Stimulated activated CD8-positive, alpha-beta memory T cell treated with anti-CD3 and anti-CD28 coated beads, Interleukin-4, amount 100 ng/mL, for 1 hour (primary cell): Measurements from ENCODE around the gene SFTPB.
"Not testable (repeated sequence)": the region's sequence is repeated elsewhere in the genome, so short reads cannot be mapped to it uniquely, and the experiment has no call there.

Source experiments
- DNase-seq, 2 donors: peaks; one replicate each; pipeline ENCODE4 v3.0.0-alpha.2; 2020; ENCODE audit warnings: low read depth in 2 of 2, low spot score in 1 of 2

The SFTPB gene

DNA sequence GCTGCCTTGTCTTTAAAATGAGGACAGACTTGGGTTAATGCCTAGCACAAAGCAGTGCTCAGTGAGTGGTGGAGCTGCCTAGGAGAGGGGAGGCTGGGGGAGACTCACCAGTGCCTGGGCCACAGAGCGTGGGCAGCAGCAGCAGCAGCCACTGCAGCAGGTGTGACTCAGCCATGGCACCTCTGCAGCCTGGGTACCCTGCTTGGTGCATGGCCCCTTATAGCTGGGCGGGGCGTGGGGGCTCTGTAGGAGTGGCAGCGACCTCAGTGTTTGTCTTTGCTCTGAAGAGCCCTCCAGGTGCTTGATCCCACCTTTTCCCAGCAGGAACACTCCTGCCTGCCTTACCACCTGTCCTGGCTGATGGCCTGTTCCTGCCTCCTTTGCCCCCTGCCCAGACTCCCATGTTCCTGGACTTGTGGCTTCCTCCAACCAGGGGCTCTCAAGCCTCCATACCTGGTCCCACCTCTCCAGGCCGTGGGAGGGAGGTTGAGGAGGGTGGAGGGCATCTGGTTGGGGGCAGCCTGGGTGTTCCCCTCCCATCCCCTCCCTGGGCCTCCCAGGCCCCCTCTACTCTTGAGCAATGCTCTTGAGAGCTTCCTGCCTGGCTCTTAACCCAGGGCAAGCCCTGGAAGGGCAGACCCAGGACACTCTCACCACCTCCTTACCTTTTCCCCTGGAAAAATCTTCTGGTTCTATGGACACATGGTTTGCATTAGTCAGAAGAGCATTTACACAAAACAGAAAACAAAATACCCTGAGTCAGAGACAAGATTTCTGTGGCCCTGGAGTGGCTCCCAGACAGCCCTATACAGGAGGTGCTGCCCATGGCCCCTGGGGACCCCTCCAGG lies at the start of gene SFTPB:
SFTPB (minus strand) TSS at position 191 of the 848 bp plus-strand sequence; CDS start at position 175, 16 bp downstream.
- DNase-seq, result no peak

DNA sequence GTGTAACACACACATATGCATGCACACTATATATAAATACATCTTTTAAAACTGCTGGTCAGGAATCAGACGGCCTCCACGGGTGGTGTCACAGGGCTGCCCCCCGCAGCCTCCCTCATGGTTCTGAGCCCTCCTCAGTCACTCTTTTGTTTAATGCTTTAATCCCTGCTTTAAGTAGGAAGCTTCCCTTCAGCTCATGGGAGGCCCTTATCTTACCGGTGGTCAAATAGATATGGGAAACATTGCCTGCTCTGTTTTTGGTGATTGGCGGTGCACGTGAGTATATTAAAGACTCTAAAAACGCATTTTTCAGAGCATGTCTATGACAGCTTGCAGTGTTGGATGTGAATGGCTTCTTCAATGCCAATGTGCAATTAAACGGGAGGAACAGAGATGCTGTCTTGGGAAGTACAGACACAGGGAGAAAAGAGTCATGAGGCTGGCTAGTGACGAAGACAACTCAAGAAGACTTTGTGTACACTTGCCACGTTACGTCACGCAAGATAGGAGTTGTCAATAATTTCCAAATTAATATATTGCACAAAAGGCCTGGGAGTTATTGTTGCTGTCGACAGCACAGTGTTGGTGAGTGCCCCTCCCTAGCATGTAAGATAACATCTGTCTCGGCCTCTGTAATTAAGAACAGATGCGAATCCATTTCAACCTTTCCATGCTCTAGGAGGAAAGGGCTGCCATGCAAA lies 49.5 kb upstream of the SFTPB start:
- DNase-seq, result no peak

DNA sequence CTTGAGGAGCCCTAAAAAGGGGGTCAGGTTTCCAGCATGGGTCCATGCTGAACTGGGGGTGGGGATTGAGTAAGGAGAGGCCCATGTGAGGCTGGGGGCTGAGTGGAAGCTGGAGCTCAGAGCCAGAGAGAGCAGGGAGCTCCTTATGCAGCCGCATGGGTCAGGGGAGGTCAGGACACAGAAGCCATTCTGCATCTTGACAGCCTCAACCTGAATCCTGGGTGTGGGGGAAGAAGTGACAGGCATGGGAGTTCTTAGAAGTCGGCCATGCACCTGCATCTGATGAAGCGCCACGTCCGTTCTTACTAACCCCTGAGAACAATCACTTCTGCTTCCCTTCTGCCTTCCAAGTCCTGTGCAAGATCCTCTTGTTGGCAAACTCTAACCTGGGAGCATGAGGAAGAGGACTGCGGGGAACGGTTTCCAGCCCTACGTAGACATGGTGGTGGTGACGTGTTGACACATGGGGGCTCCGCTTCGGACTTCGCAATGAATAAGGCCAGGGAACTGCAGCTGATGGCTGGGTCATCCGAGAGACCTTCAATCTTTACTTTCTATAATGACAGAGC lies 48.4 kb upstream of the SFTPB start:
- no peak for DNase-seq

DNA sequence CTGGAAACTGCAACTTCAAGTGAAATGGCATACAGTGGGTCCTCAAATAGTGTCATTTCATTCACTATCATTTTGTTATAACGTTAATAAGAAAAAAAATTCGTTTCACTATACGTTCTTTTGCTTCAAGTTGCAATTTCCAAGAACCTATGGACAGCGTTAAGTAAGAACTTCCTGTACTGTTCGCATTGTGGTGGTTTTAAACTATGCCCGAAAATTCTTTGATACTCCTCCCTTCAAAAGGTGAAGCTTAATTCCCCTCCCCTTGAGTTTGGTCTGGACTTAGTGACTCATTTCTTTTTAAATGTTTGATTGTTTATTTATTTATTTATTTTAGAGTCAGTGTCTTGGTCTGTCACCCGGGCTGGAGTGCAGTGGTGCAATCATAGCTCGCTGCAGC lies 46.8 kb upstream of the SFTPB start:
- DNase-seq, result no peak

DNA sequence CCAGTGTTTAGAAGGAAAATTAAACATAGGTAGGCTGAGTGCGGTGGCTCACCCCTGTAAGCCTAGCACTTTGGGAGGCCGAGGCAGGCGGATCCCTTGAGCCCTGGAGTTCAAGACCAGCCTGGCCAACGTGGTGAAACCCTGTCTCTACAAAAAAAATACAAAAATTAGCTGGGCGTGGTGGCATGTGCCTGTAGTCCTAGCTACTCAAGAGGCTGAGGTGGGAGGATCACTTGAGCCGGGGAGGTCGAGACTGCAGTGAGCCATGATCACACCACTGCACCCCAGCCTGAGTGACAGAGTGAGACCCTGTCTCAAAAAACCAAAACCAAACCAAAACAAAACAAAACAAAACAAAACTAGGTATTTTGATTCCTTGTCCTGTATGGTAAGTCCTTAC lies 46.4 kb upstream of the SFTPB start:
- DNase-seq, result not testable (repeated sequence)

DNA sequence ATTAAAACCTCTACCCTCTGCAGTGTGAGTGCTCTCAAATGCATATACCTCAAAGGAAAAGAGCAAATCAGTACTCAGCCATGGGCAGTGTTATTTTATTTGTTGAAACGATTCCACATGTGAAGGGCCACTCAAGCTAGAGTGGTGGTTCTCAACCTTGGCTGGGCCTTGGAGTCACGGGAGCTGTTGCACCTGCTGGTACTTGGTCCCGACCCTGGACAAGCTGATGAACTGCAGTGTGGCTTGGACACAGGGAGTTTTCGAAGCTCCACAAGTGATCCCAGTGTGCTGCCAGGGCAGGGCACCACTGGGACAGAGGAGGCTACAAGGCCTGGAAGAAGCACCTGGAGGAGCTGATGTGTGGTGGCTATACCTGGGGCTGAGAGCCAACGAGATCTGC lies 45.8 kb upstream of the SFTPB start:
- no peak for DNase-seq

DNA sequence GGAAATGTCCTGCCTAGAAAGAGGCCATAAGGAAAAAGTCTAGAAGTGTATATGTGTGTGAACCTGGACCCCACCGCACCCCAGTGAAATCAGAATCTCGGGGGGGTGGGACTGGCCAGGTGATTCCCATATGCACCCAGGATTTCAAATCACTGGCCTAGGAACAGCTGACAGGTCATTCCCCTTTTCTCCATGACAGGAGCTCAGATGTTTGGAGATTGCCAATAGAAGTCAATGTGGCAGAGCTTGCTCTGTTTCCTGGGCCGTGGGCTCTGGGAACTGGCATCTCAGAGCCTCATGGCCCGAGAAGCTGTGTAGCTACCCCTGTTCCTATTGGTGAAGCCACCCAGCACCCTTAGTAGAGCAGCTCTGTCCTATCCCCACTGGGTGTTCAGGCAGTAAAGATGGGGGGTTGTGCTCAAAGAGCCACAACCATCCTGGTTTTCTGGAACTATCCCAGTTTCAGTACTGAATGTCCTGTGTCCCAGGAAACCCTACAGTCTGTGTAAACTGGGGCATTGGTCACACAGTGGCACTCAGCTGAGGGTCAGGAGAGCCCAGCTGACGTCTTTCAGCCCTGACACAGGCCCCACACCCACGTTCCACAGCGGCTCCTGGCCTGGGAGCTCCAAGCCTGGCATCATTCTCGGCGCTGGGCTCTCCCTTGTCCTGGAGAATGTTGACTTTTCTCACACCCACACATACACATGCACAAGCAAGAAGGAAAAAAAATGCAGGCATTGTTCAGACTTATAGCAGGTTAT lies 45.0 kb upstream of the SFTPB start:
- no peak for DNase-seq

DNA sequence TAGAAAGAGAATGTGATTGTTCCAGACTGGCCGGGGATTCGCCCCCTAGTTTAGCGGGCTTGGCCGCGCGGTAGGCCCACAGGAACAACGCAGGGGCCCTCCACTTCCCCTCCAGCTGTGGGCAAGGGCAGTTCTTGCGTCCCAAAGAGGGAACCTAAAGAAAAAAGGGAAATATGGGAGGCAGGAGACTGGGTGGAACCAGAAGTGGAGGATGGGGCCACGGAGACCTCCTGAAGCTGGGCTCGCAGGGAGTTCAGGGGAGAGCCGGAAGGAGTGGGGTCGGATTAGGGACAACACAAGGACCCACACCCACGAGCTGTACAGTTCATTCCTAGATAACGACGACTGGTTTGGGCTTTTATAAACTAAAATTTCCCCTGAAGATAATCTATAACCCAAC lies 44.3 kb upstream of the SFTPB start:
- DNase-seq, result no peak

DNA sequence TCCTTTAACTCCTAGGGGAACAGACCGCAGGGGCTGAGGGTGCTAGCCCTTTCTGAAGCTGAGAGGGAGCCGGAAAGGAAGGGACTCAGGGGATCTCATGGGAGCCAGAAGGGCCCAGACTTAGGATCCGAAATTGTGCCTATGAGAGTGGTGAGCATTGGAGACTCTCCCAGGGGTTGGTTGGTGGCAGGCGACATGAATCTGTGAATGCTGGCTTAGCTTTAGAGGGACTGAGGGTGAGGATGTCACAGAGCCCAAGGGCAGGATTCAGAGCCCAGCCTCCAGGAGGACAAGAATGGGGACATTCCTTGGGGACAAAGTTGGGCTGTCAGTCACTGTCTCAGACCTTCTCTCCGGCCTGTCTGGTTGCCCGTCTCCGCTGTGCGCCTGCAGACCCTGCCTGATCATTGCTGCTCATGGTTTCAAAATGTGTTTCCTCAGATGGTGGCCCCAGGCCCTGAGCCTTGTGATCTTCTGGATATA lies 43.6 kb upstream of the SFTPB start:
- no peak for DNase-seq

DNA sequence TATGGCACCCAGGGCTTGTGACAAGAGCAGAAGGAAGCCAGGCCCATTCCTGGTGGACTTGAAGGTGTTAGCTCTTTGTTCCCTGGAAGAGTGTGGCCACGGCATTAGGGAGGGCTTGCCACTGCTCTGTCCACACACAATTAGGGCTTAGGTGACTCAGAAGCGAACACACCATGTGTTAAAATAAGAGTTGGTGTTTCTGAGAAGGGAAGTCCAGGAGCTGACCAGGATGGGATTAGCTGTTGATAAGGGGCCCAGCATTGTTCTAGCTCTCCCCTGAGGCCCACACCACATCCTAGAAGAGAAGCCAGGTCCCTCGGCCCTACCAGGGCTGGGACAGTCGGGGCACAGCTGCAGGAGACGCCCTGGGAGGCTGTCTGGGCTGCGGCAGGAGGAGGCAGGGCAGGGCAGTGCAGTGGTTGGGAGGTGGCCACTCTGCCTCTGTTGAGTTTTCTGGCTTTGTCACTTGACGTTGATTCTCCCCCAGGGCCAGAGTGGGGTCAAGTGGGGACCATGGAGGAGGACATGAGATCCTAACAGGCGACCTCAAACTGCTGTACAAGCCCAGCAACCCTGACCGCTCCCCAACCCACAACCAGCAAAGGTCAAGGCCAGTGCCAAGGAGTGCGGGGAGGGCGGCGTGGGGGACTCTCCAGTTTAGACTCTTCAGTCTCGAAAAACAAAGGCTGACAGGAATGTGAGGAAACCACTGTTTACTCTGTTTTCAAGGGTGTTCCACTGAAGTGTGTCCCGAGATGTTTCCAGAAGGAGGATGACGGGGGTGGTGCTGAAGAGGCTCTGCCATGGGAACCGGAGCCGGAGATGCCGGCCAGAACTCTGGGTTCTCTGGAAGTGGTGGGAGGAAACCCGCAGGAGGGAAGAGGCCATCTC lies 42.9 kb upstream of the SFTPB start:
- DNase-seq, result no peak

DNA sequence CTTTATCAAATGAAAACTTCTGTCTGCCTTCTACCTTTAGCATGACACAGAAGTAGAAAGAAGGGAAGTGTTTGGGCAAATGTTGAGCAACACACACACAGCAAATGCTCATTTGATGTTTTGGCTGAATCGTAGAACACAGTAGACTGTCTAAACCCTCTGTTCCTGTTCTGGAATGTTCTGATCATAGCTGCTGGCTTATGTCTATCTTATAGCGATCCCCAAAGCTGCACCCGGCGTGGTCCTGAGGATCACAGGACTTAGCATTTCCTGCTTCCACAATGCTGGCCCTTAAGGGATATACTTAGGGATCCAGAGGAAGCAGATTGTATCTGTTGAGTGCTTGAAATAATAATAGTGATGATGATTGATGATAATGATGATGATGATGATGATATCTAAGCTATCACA lies 41.4 kb upstream of the SFTPB start:
- no peak for DNase-seq

DNA sequence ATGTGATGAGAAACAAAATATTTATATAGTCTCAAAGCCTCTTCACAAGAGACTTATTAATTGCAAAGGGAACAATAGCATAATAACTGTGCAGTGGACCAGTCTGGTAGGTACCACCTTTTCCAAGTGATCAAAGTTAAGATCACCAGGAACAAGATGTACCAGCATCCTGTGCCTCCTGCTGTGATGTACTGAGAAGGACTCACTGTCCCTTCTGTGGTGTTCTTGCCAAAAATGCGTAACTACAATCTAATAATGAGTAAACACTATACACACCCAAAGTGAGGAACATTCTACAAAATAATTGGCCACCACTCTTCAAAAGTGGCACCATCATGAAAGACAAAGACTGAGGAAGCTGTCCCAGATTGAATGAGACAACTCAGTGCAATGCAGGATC lies 40.6 kb upstream of the SFTPB start:
- DNase-seq, result no peak

DNA sequence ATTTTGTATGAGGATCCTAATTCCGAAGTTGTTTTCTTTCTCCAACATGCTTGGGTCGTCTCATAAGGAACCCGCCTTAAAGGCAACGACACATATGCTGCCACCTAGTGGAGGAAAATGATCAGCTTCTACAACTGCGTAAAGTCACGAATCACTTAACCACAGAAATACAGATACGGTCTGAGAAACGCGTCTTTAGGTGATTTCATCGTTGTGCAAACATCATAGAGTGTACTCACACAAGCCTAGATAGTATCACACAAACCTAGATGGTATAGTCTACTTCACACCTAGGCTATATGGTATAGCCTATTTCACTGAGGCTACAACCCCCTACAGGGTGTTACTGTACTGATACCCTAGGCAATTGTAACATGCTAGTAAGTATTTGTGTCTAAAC lies 39.3 kb upstream of the SFTPB start:
- DNase-seq, result peak; percentile 27 to 32

DNA sequence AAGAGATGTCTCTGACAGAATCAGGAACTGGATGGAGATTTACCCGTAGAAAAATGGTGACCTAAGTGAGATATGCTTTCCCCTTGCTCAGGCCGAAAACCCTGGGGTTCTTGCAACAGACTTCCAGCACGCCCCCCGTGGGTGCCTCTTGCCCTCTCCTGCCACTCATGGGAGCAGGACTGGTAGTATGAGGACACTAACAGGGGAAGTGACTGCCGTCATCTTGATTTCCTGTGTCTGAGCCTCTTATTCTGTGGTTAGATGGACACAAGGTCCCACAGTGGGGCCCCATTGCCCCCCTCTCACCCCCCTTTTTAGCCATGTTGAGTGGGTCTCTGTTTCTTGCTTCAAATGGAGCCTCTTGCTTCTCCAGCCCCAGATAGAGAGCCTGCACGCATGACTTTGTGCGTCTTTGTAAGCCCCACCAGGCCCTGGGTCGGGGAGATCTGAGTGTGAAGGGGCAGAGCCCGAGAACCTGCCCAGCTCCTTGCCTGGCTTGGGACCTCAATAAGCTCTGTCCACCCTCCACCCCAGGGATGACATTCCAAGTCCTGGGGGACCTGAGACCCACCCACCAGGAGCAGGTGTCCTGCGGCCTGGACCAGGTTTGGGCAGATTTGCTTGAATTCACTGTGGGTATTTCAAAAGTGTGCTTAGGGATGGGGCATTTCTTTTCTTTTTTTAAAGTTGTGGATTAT lies 38.7 kb upstream of the SFTPB start:
- no peak for DNase-seq

DNA sequence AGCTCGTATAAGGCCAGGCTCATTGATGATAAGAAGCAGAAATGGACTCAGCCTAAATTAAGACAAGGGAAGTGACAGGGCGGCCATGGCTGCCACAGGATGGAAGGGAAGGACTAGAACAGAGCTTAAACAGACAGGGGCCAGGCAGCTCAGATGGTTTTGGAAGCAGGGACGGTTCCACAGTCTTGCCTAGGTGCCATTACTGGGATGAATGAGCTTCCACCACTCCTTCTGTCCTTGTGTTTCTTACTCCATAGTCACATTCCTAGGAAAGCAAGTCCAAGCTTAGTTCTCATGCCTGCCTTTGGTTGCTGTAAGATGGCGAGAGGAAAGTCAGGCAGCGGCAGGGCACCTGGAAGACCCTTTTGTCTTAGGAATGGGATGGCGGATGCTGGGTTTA lies 38.1 kb upstream of the SFTPB start:
- DNase-seq, result no peak

DNA sequence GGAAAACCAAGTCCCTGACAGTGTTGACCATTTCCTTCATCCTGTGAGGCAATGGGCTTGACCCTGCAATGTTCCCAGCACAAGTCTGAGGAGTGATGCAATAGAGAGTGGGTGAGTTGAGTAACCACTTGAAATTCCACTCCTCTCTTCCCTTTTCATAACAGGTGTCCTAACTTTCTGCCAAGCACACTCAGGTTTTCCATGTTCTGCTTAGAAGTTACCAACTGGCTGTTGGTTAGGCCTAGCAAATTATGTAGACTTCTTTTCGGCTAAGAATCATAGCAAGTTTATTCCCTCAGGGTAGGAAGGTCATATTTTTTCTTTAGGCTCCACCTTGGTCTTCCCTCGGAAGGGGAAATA lies 37.7 kb upstream of the SFTPB start:
- DNase-seq, result no peak

DNA sequence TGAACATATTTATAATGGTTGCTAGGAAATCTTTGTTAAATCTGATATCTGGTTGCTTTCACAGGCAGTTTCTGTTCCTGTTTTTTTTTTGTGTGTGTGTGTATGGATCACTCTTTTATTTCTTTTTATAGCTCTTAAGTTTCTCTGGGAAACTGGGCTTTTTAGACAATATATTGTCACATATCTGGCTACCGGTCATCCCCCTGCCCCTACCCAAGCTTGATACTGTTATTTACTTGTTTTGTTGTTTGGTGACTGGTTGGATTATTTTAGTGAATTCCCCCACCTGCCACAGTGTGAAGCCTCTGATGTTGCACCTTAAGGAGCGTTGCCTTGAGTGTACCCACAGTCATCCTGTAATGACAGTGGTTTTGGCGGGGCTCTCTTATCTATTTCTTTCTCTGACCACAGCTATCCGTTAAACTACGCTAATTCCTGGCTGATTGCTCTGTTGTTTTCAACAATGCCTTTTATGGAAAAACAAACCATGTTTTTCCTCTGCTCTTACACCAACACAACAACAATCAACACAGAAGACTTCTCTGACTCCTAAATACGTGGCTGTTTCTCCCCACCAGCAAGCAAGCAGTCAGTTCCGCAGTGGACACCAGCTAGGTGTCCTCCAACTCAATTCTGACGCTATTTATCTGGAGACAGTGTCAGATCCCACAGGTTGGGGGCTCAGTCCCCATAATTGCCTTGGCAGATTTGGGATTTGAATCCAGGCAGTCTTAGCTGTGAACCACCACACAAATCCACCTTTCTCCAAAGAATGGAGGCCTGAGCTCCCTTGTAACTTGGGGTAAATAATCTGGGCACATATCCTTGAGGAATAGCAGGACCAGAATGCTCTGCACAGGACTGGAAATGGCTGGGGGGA lies 37.0 kb upstream of the SFTPB start:
- peak in 1 of 2 donors; percentile 24 for DNase-seq

DNA sequence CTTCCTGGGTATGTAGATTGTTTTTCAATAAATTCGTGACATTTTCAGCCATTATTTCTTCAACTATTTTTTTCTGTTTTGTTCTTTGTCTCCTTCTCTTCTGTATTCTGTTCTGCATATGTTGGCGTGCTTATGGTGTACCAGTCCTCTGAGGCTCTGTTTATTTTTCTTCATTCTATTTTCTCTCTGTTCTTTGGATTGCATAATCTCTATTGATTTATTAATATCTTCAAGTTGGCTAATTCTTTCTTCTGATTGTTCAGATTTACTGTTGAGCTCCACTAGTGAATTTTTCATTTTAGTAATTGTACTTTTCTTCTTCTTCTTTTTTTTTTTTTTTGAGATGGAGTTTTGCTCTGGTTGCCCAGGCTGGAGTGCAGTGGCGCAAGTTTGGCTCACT lies 36.0 kb upstream of the SFTPB start:
- no peak for DNase-seq

DNA sequence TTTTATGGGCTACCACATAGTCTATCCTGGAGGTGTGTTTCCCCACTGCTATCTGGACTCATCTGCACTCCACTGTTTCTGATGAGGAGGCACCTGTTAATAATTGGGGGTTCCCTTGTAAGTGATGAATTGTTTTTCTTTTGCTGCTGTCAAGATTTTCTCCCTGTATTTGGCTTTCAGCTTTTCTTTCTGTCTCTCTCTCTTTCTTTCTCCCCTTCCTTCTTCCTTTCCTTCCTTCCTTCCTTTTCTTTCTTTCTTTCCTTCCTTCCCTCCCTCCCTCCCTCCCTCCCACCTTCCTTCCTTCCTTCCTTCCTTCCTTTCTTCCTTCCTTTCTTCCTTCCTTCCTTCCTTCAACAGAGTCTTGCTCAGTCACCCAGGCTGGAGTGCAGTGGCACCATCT lies 35.3 kb upstream of the SFTPB start:
- DNase-seq, result no peak
